Fibroblast of mammary gland (primary cell): ENCODE measurements around the gene TNNI2.

ENCODE experiments used
- DNase-seq: peaks from one replicate; pipeline ENCODE4 v3.0.0-alpha.2; 2010; ENCODE audit warnings: low read depth
- H3K4me3 ChIP-seq: 2 replicates; pipeline ENCODE4 v1.5.1; 2011; ENCODE audit warnings: low read depth, mild to moderate bottlenecking, low read length, moderate library complexity; ENCODE audit not compliant: control insufficient read depth
- CTCF ChIP-seq: conservative IDR thresholded peaks from 2 replicates; pipeline ENCODE4 v1.5.1; 2011; ENCODE audit warnings: low read depth, low read length, inconsistent platforms; ENCODE audit not compliant: control insufficient read depth, insufficient read depth

The TNNI2 gene

GRCh38 chr11:1820463-1821325 is 18.1 kb upstream of the TNNI2 start:
- no peak for TF ChIP-seq CTCF
- H3K4me3 ChIP-seq, result no peak overlapping the region
- DNase-seq, result no peak

GRCh38 chr11:1821562-1821961 is 17.2 kb upstream of the TNNI2 start:
- no peak overlapping the region for H3K4me3 ChIP-seq
- TF ChIP-seq CTCF, result no peak
- DNase-seq, result no peak

GRCh38 chr11:1822648-1823375 is 16.0 kb upstream of the TNNI2 start:
- no peak for TF ChIP-seq CTCF
- DNase-seq, result no peak
- H3K4me3 ChIP-seq, result no peak overlapping the region

GRCh38 chr11:1823376-1824220 is 15.2 kb upstream of the TNNI2 start:
- no peak for DNase-seq
- no peak overlapping the region for H3K4me3 ChIP-seq
- TF ChIP-seq CTCF, result no peak

GRCh38 chr11:1824221-1825038 is 14.4 kb upstream of the TNNI2 start:
- TF ChIP-seq CTCF, result no peak
- DNase-seq, result no peak
- H3K4me3 ChIP-seq, result no peak overlapping the region
